GM19452 (cell line): ENCODE results near the gene DUSP7.

ENCODE experiments used
- ATAC-seq: cut with Tn5 transposase; IDR thresholded peaks from one replicate; pipeline ENCODE4 v1.9.1; 2021; ENCODE audit not compliant: unreplicated experiment

DUSP7 gene, protein sequence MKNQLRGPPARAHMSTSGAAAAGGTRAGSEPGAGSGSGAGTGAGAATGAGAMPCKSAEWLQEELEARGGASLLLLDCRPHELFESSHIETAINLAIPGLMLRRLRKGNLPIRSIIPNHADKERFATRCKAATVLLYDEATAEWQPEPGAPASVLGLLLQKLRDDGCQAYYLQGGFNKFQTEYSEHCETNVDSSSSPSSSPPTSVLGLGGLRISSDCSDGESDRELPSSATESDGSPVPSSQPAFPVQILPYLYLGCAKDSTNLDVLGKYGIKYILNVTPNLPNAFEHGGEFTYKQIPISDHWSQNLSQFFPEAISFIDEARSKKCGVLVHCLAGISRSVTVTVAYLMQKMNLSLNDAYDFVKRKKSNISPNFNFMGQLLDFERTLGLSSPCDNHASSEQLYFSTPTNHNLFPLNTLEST

DNA sequence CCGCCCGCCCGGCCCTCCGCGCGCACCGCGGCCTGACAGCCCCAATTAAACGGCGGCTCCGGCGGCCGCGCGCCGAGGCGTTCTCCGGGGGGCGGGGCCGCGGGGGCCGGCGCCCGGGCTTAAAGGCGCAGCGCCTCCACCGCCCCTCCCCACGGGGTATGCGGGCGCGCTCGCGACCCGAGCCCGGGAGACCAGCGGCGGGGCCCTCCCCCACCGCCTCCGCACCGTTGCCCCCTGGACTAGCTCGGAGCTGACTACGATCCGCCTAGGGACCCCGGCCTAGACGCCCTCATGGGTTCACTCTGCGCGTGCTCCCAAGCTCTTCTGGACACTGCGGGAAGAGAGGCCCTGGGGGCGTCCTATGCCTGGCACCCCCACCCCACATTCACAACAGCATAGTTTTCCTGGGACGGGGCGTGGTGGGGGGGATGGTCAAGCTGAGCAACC lies at the start of gene DUSP7:
Gene DUSP7, minus strand, starts transcription at position 51 of the 447 bp plus-strand sequence. CDS start 205 bp downstream, outside the sequence.
- no peak for ATAC-seq

DNA sequence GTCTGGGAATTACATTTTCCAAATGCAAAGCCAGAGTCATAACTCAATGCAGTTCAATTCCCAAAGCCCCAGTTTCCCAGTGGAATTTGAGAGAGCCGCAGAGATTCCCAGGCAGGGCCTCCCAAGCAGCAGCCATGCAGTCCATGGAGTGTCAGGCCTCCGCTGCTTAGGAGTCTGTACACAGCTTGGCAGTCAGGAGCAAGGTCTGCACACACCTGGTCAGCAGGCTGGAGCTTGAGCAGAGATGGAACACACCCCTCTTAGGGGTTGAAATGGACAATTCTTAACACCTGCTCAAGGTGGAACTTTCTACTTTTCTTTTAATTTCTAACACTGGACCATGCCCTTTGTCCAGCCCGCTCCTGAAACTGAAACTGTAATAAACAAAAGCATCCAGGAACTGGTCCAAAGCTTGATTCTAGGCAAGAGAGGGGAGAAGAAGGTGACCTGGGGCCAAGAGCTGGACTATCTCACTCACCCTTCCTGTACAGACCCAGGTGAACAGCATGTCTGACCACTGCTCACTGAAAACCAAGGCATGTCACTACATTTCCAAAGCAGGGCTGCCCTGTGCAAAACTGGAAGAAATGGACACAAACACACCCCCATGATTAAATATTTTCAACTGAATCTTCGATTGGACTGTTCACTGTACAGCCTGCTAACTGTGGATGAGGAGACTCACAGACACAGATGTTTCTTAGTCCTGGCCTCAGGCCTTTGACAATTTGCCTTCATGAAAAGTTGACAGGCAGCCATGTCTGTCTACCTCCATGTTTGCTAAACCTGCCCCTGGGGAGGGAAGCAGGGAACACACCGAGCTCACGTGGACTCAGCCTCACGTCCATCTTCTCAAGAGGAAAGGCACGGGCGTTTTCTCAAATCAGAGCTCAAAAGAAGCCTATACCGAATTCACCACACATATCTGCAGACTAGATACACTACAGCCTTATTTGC lies 48.6 kb upstream of the DUSP7 start:
- no peak for ATAC-seq

DNA sequence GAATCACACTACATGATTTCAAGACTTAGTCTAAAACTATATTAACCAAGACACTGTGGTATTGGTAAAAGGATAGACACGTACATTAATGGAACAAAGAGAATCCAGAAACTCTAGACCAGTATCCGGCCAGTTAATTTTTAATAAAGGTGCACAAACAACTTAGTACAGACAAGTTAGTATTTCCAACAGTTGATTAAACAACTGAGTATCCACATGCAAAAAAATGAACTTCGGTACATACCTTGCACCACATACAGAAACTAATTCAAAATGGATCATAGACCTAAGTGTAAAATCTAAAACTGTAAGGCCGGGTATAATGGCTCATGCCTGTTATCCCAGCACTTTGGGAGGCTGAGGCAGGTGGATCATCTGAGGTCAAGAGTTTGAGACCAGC lies 46.6 kb upstream of the DUSP7 start:
- no peak for ATAC-seq

DNA sequence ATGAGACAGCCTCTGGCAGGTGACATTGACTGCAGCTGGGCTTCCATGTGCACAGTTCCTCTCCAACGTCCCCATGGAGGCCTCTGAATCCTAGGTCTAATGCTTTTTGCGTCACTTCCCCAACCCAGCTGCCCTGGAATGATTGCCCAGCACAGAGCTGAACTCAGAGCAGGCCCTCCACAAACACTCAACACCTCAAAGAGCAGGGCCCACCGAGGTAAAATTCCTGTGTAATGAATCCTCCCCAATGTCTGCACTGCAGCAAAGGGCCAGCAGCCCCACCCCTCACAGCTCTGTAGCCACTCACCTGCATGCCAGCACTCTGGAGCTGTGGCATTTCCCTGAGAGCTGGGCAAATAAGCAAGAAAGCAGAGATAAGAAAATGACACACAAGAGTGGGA lies 42.6 kb upstream of the DUSP7 start:
- ATAC-seq: no peak

DNA sequence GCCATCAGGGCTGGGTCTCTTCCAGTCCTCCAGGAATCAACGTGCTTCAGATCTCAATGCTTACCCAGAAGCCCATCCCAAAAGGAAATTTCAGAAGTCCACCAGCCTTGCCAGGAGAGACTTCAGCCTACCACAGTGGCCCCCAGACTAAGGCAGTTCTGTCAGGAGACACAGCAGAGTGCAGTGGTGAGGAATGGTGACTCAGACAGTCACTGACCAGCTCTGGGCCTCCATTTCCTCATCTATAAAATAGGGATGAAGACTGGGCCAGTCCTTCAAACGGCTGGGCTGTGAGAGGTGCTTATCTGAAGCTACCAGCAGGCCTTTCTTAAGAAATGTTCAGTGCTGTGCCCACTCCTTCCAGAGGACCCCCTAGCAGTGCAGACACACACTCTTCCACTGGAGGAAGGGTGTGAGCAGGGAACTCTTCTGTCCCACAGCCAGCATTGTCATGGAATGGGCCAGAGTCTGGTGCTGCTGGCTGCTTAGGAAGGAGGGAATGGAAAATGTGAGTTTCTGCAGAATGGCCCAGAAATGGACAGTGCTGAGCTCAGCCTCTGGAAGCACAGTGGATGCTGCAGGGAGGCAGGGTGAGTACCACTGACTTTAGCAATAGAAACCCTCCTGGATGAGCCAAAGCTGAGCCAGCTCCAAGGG lies 41.6 kb upstream of the DUSP7 start:
- ATAC-seq: no peak

DNA sequence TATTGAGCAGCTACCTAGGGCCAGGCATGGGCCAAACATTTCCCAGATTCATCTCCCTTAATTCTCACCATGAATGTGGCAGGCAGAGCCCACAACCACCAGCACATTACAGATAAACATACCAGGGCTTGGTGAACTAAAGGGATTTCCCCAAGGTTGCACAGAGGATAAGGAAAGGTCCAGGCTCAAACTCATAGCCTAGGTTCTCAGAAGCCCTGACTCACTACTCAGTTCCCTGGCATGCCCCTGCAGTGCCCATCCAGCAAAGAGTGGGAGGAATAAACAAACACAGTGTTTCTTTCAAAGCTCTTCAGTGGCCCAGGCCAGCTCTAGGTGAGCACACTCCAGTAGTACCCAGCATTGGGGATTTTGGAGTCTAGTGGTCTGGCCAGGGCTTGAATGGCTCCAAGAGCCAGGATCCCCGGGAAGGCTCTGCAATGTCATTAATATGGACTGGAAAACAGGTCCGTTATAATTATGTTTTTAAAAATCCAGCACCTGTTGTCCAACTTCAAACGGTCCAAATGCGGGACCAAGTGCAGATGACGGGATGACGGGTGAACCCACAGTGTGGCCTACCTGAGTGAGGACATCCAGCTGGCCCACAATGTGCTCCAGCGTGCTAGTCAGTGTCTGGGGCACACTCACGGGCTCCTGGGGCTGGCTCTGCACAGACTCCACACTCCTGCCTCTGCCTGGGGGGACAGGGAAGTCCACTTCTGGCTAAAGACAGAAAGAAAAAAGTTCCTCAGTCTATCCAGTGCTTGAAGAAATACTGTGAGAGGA lies 39.8 kb upstream of the DUSP7 start:
- ATAC-seq: no peak

DNA sequence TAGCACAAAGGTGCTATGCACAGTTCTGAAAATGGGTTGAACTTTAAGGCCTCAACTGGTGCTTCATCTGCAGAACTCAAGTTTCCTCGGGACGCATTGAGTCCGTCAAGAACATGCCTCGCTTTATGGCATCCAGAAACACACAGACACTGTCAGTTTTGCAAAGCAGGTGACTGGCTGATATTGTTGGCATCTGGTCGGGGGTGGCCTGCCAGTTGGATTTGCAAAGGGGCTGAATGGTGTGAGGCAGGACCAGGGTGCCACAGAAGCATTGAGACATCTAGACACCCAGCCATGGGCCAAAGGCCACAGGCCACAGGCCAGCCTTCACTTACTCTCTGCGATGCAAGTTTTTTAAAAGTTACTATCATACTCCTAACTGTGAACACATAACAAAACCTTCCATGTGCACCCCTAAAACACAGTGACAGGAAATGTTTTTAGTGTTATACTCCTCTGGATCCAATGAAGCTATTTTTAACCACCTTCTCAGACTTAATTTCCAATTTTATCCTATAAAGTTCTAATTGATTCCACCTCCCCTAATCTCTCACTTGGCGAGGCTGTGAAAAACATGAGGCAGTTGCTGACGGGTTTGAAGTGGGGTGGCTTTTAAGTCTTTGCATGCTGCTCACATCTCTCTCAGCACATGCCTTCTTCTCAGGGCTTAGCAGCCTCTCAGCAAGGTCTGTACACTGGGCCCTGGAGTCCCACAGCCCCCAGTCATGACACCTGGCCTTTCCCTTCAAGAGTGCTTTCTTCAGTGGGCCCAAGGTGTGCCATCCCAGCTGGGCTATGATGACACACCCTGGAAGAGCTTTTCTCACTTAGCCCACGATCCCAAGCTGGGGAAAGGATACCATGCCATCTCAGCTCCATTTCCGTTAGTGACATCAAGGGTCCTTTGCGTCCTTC lies 38.5 kb upstream of the DUSP7 start:
- ATAC-seq: no peak

DNA sequence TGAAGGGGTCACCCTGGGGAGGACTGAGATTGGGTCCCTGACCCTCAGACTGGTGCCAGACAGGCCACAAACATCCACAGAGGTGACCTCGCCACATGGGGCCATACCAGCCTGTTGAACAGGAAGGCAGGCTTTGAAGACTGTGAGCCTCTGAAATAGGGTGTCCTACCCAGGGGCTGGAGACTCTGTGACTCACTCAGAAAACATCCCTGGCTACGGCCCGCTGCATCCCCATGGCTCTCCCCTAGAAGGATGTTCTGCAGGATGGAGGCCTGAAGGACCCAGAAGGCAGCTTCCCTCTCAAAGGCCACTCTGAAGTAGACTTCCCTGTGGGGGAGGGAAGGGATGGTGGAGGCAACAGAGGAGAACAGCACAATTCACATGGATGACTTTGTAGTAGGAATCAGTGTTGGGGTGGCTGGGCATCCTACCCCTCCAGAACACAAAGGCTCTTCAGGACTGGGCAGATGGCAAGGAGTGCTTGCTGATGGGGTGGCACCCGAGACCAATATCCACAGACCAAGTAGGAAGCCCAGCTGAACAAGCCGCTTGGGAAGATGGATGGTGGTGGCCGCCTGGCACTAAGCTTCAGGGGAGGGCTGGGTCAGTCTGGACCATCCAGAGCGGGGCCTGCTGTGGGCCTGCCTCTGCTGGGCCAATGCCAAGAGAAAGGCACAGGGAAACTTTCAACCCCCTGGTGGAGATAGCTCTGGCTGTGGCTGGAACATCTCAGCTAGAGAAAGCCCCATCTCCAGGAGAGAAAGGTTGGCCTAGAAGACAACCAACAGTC lies 37.6 kb upstream of the DUSP7 start:
- no peak for ATAC-seq

DNA sequence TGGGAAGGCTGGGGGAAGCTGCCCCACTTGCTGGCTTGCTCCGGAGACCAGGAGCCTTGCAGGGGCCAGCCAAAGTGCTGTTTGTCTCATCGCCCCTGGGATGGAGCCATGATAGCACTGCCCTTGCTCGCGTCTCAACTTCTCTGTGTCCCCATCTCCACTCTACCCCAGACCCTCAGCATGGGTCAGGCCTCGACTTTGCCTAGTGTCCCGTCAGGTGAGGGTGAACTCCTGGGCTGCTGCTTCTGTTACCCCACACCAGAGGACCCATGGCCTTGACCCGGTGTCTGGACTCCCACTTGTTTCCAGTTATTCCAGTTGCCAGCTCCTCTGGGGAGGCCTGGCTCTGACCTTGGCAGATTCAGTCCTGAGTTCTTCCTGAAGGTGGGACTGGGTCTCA lies 36.5 kb upstream of the DUSP7 start:
- ATAC-seq: no peak

DNA sequence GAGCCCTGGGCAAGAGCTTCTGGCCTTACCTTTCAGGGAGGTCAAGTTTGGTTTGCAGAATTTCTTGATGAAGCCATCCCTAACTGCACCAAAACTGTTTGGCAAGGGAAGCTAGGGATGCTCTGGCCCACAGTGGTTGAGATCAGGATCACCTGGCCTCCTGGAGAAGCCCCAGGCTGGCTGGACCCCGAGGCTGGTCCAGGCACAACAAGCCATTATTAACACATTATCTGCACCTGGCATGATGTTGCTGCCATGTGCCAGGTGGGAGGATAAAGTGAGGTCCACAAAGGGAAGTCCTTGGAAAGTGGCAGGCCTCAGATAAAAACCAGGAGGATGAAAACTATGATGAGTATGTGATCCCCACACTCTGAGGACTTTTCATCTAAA lies 35.9 kb upstream of the DUSP7 start:
- no peak for ATAC-seq

DNA sequence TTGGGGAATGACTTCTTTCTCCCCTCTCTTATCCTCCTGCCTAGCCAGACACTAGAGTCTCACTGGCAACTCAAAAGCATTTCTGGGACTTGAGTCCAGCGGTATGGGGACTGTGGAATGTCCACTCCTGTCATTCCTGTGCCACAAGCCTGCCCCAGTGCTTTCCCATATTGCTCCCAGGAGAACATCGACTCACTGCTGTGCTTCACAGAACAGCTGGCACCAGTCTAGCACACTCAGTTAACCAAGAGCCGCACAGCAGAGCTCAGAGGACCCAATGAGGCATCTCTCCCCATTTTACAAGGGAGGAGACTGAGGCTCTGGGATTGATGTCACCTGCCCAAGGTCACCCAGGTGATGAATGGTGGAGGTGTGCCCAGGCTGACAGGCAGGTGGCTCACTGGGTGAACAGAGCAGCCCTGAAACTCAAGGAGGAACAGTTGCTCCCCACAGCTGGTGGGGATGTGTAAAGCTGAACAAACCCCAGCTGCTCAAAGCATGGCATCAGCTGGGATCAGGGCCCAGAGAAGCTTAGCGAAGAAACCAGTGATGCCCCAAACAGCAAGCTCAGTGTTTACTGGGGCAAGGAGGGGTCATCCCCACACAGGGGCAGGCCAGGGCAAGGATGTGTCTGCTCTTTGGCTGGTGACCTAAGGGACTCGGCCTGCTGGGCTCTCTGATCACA lies 35.4 kb upstream of the DUSP7 start:
- no peak for ATAC-seq

DNA sequence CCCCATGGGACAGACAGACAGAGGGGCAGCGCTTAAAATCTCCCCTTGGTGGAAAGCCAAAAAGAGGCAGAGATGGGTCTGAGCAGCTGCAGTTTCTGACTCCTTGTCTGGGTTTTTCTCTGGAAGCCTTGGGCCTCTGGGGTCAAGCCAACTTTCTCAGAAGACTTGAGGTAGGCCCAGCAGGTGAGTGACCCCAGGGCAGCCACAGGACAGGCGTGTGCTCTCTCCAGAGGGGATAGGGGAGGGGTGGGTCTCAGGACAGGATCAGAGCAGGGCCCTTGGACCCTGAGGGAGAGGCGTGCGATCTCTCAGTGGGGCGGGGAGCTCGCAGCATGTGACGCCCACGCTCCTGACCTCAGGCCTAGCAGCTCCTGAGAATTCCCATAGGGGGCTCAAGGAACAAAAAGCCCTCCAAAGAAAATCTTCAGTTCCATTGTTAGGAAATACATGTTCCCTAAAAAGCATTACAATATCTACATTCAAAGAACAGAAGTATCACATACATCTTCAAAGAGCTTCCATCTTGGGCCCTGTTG lies 34.6 kb upstream of the DUSP7 start:
- ATAC-seq: no peak

DNA sequence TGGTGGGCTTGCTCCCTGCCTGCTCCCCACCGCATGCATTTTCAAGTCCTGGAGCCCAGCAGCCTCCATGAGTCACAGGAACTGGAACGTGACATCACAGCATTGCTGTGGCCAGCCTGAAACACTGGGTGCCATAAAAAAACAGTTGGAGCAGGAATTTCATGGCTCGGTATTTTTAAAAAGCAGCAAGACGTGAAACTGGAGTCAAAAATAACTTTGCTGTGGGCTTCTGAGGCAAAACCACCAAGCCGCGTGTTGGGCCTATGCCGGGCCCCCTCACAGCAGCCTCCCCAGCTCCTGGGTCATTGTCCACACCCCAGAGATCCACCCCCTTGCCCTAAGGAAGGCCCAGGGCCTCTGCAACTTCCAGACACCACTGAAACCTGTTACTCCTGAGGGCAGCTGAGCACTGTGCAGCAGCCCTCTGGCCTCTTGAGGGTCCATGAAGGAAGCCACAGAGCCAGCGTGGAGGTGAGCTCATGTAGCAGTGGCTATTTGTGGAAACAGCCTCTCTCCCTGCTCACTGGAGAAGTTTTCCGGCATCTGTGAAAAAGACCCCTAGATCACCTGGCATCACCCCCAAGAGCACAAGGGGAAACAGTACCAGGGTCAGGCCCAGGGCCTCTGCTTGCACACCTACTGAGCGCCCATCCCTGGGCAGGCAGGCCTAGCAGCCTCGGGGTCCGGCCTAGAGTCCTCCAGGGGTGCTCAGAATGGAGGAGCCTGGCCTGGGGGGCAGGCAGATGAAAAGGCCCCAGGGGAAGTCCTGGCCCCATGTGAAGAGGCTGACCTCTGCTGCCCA lies 34.0 kb upstream of the DUSP7 start:
- ATAC-seq: no peak

DNA sequence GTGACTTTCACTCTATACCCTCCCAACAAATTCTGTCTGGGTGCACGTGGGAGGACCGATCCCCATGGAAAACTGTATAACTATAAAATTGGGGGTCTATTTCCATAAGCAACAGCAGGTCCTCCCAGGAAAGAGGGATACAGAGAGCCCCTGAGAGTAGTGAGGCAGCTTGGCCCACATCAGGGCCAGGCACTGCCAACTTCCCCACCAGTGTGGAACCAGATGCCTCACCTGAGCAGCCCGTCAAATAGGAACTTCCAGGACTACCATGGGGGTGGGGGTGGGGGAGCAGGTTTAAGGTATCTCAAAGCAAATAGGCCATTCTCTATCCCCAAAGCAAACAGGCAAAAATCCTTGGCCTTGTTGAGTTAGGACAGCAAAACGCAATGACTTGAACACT lies 33.3 kb upstream of the DUSP7 start:
- ATAC-seq: no peak

DNA sequence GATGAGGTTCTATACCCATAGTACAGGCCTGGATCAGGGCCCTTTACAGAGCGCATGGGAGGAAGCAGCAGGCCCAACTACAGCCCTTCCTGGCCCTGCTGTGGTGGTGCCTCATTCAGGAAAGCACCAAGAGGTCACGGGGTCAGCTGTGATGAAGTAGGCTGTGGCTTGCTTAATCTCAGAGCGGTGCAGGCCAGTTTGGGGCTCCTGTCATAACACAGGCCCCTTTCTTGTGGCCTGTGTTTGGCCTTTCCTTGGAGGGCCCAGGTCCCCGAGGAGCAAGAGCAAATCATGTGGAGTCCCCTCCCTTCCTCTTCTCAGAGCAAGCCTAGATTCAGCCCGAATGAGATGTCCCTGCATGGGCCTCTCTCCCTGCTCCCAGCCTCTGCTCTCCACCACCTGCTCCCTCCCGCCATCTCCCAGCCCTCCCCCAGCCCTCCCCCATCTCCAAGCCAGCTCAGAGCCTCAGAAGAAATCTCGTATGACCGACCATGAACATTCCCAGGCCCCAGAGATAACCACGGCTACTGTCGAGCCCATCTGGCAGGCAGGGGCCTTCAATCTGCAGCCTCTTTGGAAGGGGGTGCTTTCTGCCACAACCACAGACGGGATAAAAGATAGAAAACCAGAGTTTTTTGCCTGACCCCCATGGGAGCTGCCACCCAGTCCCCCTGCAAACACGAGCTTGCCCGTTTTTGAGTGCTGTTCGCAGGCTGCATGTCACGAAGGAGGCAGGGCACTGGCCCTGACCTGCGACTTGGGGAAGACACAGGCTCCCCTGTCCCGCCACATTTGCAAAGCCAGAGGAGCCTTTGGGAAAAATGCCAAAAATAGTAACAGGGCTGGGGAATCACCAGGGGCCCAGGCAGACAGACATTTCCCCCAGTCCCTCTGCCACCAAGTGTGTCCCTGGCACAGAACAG lies 32.3 kb upstream of the DUSP7 start:
- no peak for ATAC-seq

DNA sequence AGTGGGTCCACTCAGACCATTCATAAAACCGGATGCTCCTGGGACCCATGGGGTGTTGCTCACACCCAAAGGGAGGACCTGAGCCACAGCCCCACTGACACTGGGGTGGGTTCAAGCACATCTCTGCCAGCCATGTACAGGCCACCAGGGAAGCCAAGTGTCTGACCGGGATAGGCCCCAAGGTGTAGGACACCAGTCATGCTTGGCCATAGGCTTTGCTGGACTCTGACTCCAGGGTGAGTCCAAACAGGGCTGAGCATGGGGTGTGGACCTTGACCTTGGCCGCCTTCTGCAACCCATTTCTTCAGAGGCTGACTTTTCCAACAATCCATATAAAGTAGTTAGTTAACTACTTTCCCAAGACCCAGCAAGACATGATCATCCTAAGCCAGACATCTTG lies 31.4 kb upstream of the DUSP7 start:
- no peak for ATAC-seq
